Immature natural killer cell (primary cell): ENCODE results near the gene PSMD5. TPM values are rescaled to one million over a fixed set of nuclear protein-coding genes. Genes with fewer than 3 reads are reported as not detected.

Experiments used
- DNase-seq, 3 donors: peaks; one replicate each; pipeline ENCODE4 v3.0.0; 2022; ENCODE audit warnings: mixed read lengths in 1 of 3
- H3K27ac Mint-ChIP-seq, 6 donors: one replicate each; pipeline ENCODE4 v1.8.0; 2020; ENCODE audit warnings: mixed read lengths in 6 of 6, mild to moderate bottlenecking in 5 of 6, inconsistent platforms in 4 of 6, moderate library complexity in 3 of 6
- H3K27me3 Mint-ChIP-seq, 3 donors: one replicate each; pipeline ENCODE4 v1.8.0; 2020 to 2021; ENCODE audit warnings: low read depth in 3 of 3, mild to moderate bottlenecking in 3 of 3, mixed read lengths in 3 of 3, moderate library complexity in 3 of 3, inconsistent platforms in 1 of 3
- H3K36me3 Mint-ChIP-seq, 3 donors: one replicate each; pipeline ENCODE4 v1.8.0; 2020; ENCODE audit warnings: mixed read lengths in 3 of 3, inconsistent platforms in 2 of 3, mild to moderate bottlenecking in 2 of 3
- H3K4me1 Mint-ChIP-seq, 2 donors: one replicate each; pipeline ENCODE4 v1.8.0; 2020; ENCODE audit warnings: inconsistent platforms in 2 of 2, mild to moderate bottlenecking in 2 of 2, mixed read lengths in 2 of 2, moderate library complexity in 1 of 2
- H3K4me3 Mint-ChIP-seq, 5 donors: one replicate each; pipeline ENCODE4 v1.8.0; 2020; ENCODE audit warnings: mild to moderate bottlenecking in 5 of 5, mixed read lengths in 5 of 5, inconsistent platforms in 3 of 5, moderate library complexity in 3 of 5
- H3K9me3 Mint-ChIP-seq, 6 donors: one replicate each; pipeline ENCODE4 v1.8.0; 2020; ENCODE audit warnings: mild to moderate bottlenecking in 6 of 6, mixed read lengths in 6 of 6, inconsistent platforms in 4 of 6, moderate library complexity in 3 of 6
- polyA plus RNA-seq, 3 donors: library from polyadenylated mRNA; unstranded; fragments of 300-500 nt; fragmentation: Illumina TruSeq; gene quantifications; one replicate each; pipeline ENCODE4 v1.2.3, GENCODE V29; 2021

The PSMD5 gene
- polyA plus RNA-seq, 3 donors from 2014 or later = 10.1 to 23.1 (median 13.3) TPM

DNA sequence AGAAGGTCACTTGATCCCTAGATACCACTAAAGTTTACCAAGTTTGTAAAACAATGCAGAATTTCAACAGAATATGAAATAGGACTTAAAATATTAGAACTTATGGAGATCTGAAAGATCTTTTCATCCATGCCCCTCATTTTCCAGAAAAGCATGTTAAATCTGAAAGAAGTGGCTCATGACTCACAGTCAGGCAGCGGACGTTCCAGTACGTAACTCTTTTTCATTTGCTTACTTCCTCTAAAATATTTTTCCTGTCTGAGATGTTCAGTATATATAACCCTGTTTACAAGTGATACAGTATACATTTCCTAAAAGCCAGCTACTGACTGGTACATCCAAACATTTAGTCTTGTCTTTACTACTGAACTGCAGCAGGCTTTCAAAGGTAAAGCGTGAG is 71.8 kb downstream of the PSMD5 start:
- peaks cover 28 to 66% (median 30%) of the 10 kb centered on the region in 3 donors for H3K36me3 Mint-ChIP-seq

DNA sequence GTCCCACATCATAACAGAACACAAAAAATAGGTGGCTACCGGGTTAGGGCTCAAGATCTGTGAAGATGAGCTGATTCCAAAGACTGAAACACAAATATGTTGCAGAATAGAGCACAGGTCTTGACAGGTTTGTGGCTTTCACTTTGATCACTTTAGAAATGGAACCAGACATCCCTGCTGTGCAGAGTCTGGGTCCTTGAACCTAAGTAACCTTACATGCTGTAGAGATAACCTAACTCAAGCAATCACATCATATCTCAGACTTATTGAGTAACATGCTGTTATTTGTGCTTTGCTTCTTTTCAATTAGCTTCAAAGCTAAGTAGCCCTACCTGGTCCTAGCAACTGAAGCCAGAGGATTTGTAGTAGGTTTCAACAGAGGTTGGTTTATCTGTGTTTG is 73.8 kb downstream of the PSMD5 start:
- peaks cover 22 to 64% (median 28%) of the 10 kb centered on the region in 3 donors for H3K36me3 Mint-ChIP-seq
- H3K4me3 Mint-ChIP-seq = no peak overlapping the region
- no peak overlapping the region for H3K27ac Mint-ChIP-seq
- DNase-seq = no peak
- peaks cover 0 to 4% (median 2%) of the 10 kb centered on the region in 3 donors for H3K27me3 Mint-ChIP-seq
- no peaks in the 10 kb centered on the region for H3K9me3 Mint-ChIP-seq
- H3K4me1 Mint-ChIP-seq = peaks cover 0 to 7% of the 10 kb centered on the region in 2 donors

More for the DNA sequence above, 71.8 kb downstream of the PSMD5 start:
- DNase-seq = no peak
- Mint-ChIP-seq H3K4me3 (no peak overlapping the region), H3K27ac (no peak overlapping the region), H3K4me1 (peaks cover 0 to 4% of the 10 kb centered on the region in 2 donors), H3K27me3 (peaks cover 0 to 3% (median under 1%) of the 10 kb centered on the region in 3 donors), H3K9me3 (no peaks in the 10 kb centered on the region)

DNA sequence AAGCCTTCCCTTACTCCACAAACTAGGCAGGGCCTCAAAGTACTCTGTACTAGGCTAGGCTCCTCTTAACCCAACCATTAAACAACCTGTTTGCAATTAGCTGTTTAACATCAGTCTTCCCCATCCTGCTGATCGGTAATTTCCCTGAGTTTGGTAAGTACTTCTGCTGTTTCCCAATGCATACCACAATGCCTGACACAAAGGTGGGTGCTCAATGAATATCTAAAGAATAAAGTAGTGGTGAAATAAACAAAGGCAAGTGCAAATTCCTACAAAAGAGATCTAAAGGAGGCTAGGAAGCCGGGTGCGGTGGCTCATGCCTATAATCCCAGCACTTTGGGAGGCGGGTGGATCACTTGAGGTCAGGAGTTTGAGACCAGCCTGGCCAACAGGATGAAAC is 74.5 kb downstream of the PSMD5 start:
- no peak for DNase-seq
- Mint-ChIP-seq H3K27me3 (peaks cover 0 to 4% (median 2%) of the 10 kb centered on the region in 3 donors), H3K27ac (peak overlapping the region in 1 of 6 donors; percentile 32), H3K4me1 (peaks cover 0 to 7% of the 10 kb centered on the region in 2 donors), H3K36me3 (peaks cover 22 to 63% (median 28%) of the 10 kb centered on the region in 3 donors), H3K9me3 (no peaks in the 10 kb centered on the region), H3K4me3 (no peak overlapping the region)

DNA sequence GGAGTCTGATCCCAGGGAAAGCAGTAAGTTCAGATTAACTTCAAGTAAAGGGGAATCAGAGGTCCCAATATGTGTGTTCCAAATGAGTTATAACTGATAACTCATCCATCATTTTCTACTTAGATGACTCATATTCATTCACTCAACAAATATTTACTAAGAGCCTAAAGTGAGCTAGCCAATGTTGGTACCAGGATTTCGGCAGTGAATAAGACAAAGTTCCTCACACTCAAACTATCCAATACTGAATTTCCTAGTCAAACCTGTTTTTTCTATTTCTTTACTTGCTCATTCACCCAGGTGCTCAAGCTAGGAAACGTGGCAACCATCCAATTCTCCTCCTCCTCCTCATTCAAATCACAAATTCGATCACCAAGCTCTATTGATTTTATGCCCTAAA is 75.3 kb downstream of the PSMD5 start:
- Mint-ChIP-seq H3K4me1 (peaks cover 0 to 7% of the 10 kb centered on the region in 2 donors), H3K36me3 (peaks cover 24 to 67% (median 26%) of the 10 kb centered on the region in 3 donors), H3K4me3 (no peak overlapping the region), H3K27ac (peak overlapping the region in 1 of 6 donors; percentile 3), H3K9me3 (no peaks in the 10 kb centered on the region), H3K27me3 (peaks cover 0 to 4% (median 2%) of the 10 kb centered on the region in 3 donors)
- no peak for DNase-seq

Other genes with a start within 250 kb of the PSMD5 start
- gene MEGF9, start 128.5 kb downstream of the PSMD5 start, polyA plus RNA-seq = 10 to 100 TPM; 10.0 to 13.3 (median 11.2) TPM
- gene FBXW2, start 49.5 kb downstream of the PSMD5 start, polyA plus RNA-seq = 10 to 100 TPM; 34.0 to 60.4 (median 51.0) TPM
- gene PHF19, start 34.3 kb upstream of the PSMD5 start, polyA plus RNA-seq = 10 to 100 TPM; 12.1 to 12.9 (median 12.8) TPM
- gene TRAF1, start 83.9 kb upstream of the PSMD5 start, polyA plus RNA-seq = 1 to 10 TPM in 2 of 3 donors, under 1 TPM in 1; 0.67 to 3.4 (median 1.5) TPM
- under 1 TPM in 2 of 3 donors, not detected in 1; 0.25 to 0.49 TPM for gene C5, start 207.4 kb upstream of the PSMD5 start, polyA plus RNA-seq
- gene CNTRL, start 232.0 kb upstream of the PSMD5 start, polyA plus RNA-seq = 10 to 100 TPM in 1 of 3 donors, 1 to 10 TPM in 1, under 1 TPM in 1; 0.17 to 17.6 (median 7.6) TPM